Neuron (in vitro differentiated cells): ENCODE measurements around the gene MTA1.

Experiments
- H2AFZ ChIP-seq: one replicate; pipeline ENCODE4 v1.6.1; 2013; ENCODE audit warnings: low read depth, mild to moderate bottlenecking, inconsistent platforms, low read length, moderate library complexity
- H3K27me3 ChIP-seq: one replicate; pipeline ENCODE4 v1.6.1; 2013; ENCODE audit warnings: low read length; ENCODE audit not compliant: insufficient read depth
- H3K36me3 ChIP-seq: one replicate; pipeline ENCODE4 v1.6.1; 2013; ENCODE audit warnings: low read length; ENCODE audit not compliant: insufficient read depth
- H3K4me1 ChIP-seq: one replicate; pipeline ENCODE4 v1.6.1; 2013; ENCODE audit warnings: low read length; ENCODE audit not compliant: insufficient read depth
- H3K4me3 ChIP-seq: 2 replicates; pipeline ENCODE4 v1.5.1; 2013; ENCODE audit warnings: mild to moderate bottlenecking, low read length, moderate library complexity
- H3K9me3 ChIP-seq: one replicate; pipeline ENCODE4 v1.6.1; 2013; ENCODE audit warnings: low read length

The MTA1 gene

GRCh38 chr14:105453847-105454246, 34.2 kb downstream of the MTA1 start:
- Histone ChIP-seq H3K4me3 (no peak overlapping the region), H2AFZ (no peak overlapping the region), H3K4me1 (no peaks in the 10 kb centered on the region), H3K36me3 (peaks cover 78% of the 10 kb centered on the region), H3K27me3 (no peaks in the 10 kb centered on the region), H3K9me3 (no peaks in the 10 kb centered on the region)

- H2AFZ ChIP-seq = no peak overlapping the region
- peaks cover 73% of the 10 kb centered on the region for H3K36me3 ChIP-seq
- no peak overlapping the region for H3K4me3 ChIP-seq
- H3K9me3 ChIP-seq = no peaks in the 10 kb centered on the region
- no peaks in the 10 kb centered on the region for H3K27me3 ChIP-seq
- H3K4me1 ChIP-seq = no peaks in the 10 kb centered on the region
Observed at GRCh38 chr14:105455086-105455640, 35.5 kb downstream of the MTA1 start.

DNA sequence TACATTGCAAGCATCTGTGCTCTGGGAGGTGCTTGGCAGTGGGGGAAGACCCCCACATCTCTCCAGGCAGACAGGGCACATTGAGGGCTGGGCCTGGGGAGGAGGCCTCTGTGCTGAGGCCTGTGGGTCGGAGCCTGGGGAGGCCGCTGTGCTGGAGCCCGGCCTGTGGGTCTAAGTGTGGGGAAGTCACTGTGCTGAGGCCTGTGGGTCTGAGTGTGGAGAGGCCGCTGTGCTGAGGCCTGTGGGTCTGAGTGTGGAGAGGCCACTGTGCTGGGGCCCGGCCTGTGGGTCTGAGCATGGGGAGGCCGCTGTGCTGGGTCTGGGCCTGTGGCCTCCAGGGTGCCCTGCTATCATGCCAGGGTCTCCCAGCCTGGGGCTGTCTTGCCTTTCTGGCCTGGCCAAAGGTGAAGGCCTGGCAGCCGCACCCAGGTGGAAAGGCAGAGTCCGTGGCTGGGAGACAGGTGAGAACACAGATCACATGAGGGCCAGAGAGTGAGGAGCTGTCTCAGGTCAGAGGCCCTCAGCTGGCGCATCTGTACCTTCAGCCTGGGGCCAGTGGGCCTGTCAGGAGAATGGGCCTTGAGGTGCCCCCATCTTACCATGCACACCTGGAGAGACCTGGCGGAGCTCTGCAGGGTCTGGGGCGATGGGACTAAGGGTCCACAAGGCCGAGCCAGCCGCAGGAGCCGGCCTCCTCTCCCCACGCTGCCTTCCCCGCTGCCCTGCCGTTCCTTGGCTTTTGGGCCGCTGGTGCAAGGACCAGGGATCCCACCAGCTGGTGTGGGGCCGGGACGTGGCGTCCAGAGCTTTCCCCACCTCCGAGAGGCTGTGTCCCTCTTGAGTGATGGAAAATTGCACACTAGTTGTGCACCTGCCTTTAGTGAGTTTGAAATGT, 36.4 kb downstream of the MTA1 start:
- H3K4me3 ChIP-seq = no peak overlapping the region
- H2AFZ ChIP-seq = no peak overlapping the region
- no peaks in the 10 kb centered on the region for H3K4me1 ChIP-seq
- H3K27me3 ChIP-seq = no peaks in the 10 kb centered on the region
- peaks cover 73% of the 10 kb centered on the region for H3K36me3 ChIP-seq
- no peaks in the 10 kb centered on the region for H3K9me3 ChIP-seq

DNA sequence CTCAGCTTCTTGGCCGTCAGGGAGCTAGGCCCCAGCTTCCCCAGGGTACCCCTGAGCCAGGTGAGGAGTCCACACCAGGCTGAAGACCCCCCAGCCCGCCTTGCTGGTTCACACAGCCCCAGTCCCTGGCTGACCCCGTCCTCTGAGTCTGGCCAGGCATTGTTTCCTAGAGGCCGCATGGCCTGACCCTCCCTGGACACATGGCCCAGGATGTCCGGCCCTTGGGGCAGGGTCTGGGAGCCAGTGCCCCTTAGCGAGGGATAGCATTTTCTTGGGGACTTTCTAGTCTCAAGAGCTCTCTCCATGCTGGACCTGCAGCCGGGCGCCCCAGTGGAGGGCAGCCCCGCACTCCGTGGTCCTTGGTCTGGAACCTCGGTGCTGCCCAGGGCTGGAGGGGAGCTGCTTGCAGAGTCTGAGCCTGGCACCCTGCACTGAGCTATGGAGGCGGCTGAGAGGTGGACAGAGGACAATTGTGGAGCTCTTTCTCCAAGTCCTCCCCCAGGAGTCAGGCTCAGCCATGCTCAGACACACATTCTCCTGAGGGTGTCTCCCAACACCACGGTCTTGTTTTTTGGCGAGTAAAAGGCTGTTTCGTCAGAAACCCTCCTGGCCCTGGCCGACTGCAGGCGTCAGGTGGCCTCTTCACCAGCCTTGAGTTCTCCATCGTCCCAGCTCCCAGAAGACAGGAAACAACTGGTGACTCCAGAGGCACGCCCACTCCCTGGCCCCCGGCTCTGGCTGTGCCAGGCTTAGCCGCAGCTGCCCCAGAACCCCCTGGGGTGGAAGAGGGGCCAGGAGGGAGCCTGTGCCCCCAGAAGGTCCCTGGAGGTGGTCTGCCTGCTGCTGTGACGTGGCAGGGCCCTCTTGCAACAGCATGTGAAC, 37.4 kb downstream of the MTA1 start:
- Histone ChIP-seq H3K4me3 (no peak overlapping the region), H3K9me3 (no peaks in the 10 kb centered on the region), H3K4me1 (no peaks in the 10 kb centered on the region), H2AFZ (no peak overlapping the region), H3K36me3 (peaks cover 76% of the 10 kb centered on the region), H3K27me3 (no peaks in the 10 kb centered on the region)

GRCh38 chr14:105458010-105458409, 38.4 kb downstream of the MTA1 start:
- Histone ChIP-seq H3K36me3 (peaks cover 69% of the 10 kb centered on the region), H3K27me3 (no peaks in the 10 kb centered on the region), H3K9me3 (no peaks in the 10 kb centered on the region), H3K4me3 (no peak overlapping the region), H3K4me1 (no peaks in the 10 kb centered on the region), H2AFZ (no peak overlapping the region)

GRCh38 chr14:105458571-105458970, 38.9 kb downstream of the MTA1 start:
- Histone ChIP-seq H3K9me3 (no peaks in the 10 kb centered on the region), H3K4me1 (no peaks in the 10 kb centered on the region), H2AFZ (no peak overlapping the region), H3K36me3 (peaks cover 71% of the 10 kb centered on the region), H3K27me3 (no peaks in the 10 kb centered on the region), H3K4me3 (no peak overlapping the region)

GRCh38 chr14:105460116-105460515, 40.5 kb downstream of the MTA1 start:
- Histone ChIP-seq H3K36me3 (peaks cover 71% of the 10 kb centered on the region), H3K4me1 (no peaks in the 10 kb centered on the region), H3K27me3 (no peaks in the 10 kb centered on the region)

GRCh38 chr14:105460616-105461015, 41.0 kb downstream of the MTA1 start:
- peaks cover 71% of the 10 kb centered on the region for H3K36me3 ChIP-seq

More at GRCh38 chr14:105460116-105460515, 40.5 kb downstream of the MTA1 start:
- Histone ChIP-seq H3K9me3 (no peaks in the 10 kb centered on the region), H3K4me3 (no peak overlapping the region), H2AFZ (no peak overlapping the region)

GRCh38 chr14:105461903-105462302, 42.3 kb downstream of the MTA1 start:
- H2AFZ ChIP-seq = no peak overlapping the region
- no peaks in the 10 kb centered on the region for H3K9me3 ChIP-seq
- H3K27me3 ChIP-seq = no peaks in the 10 kb centered on the region
- no peak overlapping the region for H3K4me3 ChIP-seq
- H3K36me3 ChIP-seq = peaks cover 67% of the 10 kb centered on the region
- H3K4me1 ChIP-seq = no peaks in the 10 kb centered on the region

More at GRCh38 chr14:105460616-105461015, 41.0 kb downstream of the MTA1 start:
- Histone ChIP-seq H3K4me1 (no peaks in the 10 kb centered on the region), H3K4me3 (no peak overlapping the region), H3K27me3 (no peaks in the 10 kb centered on the region), H2AFZ (no peak overlapping the region), H3K9me3 (no peaks in the 10 kb centered on the region)

GRCh38 chr14:105464501-105464900, 44.9 kb downstream of the MTA1 start:
- Histone ChIP-seq H3K36me3 (peaks cover 63% of the 10 kb centered on the region), H3K4me3 (no peak overlapping the region), H3K9me3 (no peaks in the 10 kb centered on the region), H3K4me1 (no peaks in the 10 kb centered on the region), H3K27me3 (no peaks in the 10 kb centered on the region), H2AFZ (no peak overlapping the region)

- peaks cover 62% of the 10 kb centered on the region for H3K36me3 ChIP-seq
Observed at GRCh38 chr14:105465209-105466031, 45.8 kb downstream of the MTA1 start.

GRCh38 chr14:105466531-105467248, 47.1 kb downstream of the MTA1 start:
- peaks cover 49% of the 10 kb centered on the region for H3K36me3 ChIP-seq
- no peaks in the 10 kb centered on the region for H3K27me3 ChIP-seq
- peaks cover 14% of the 10 kb centered on the region for H3K4me1 ChIP-seq
- no peaks in the 10 kb centered on the region for H3K9me3 ChIP-seq
- H3K4me3 ChIP-seq = no peak overlapping the region
- no peak overlapping the region for H2AFZ ChIP-seq

More at GRCh38 chr14:105465209-105466031, 45.8 kb downstream of the MTA1 start:
- H3K9me3 ChIP-seq = no peaks in the 10 kb centered on the region
- no peak overlapping the region for H2AFZ ChIP-seq
- H3K27me3 ChIP-seq = no peaks in the 10 kb centered on the region
- H3K4me1 ChIP-seq = peaks cover 3% of the 10 kb centered on the region
- no peak overlapping the region for H3K4me3 ChIP-seq
